ENCODE data around the gene USP28. TPM values are rescaled to one million over a fixed set of nuclear protein-coding genes. Genes with fewer than 3 reads are reported as not detected.

Gene USP28
- total RNA-seq, 1 experiment from 2014 or later: 45.6 TPM

- Histone ChIP-seq H3K4me2 (ENCODE audit: low read depth, low read length, poor library complexity, severe bottlenecking) (peak overlapping the region; percentile 23), H3K79me2 (ENCODE audit: low read length) (peaks cover 38% of the 10 kb centered on the region), H3K27ac (ENCODE audit: low read length) (no peak overlapping the region), H3K36me3 (ENCODE audit: insufficient read depth, low read length) (no peaks in the 10 kb centered on the region), H4K20me1 (ENCODE audit: insufficient read depth, low read depth, low read length) (no peaks in the 10 kb centered on the region), H3K4me3 (ENCODE audit: low read length) (no peak overlapping the region), H3K4me1 (ENCODE audit: low read length) (peaks cover 42% of the 10 kb centered on the region), H3K27me3 (ENCODE audit: low read length) (no peaks in the 10 kb centered on the region), H3K9ac (ENCODE audit: low read length) (no peak overlapping the region), H3K9me3 (ENCODE audit: low read length) (no peaks in the 10 kb centered on the region), H2AFZ (ENCODE audit: low read length) (no peak overlapping the region), H3K9me2 (replicated peaks; ENCODE audit: insufficient read depth, low read length) (no peaks in the 10 kb centered on the region)
- no peak for DNase-seq
Measured at GRCh38 chr11:113873236-113873626, 2.1 kb downstream of the USP28 start.

- Histone ChIP-seq H3K9ac (ENCODE audit: low read length) (no peak overlapping the region), H3K27me3 (ENCODE audit: low read length) (no peaks in the 10 kb centered on the region), H4K20me1 (ENCODE audit: insufficient read depth, low read depth, low read length) (no peaks in the 10 kb centered on the region), H3K79me2 (ENCODE audit: low read length) (peaks cover 45% of the 10 kb centered on the region), H3K4me1 (ENCODE audit: low read length) (peaks cover 34% of the 10 kb centered on the region), H3K27ac (ENCODE audit: low read length) (no peak overlapping the region), H3K9me3 (ENCODE audit: low read length) (no peaks in the 10 kb centered on the region), H3K36me3 (ENCODE audit: insufficient read depth, low read length) (no peaks in the 10 kb centered on the region), H3K4me3 (ENCODE audit: low read length) (no peak overlapping the region), H2AFZ (ENCODE audit: low read length) (no peak overlapping the region), H3K4me2 (ENCODE audit: low read depth, low read length, poor library complexity, severe bottlenecking) (no peak overlapping the region), H3K9me2 (replicated peaks; ENCODE audit: insufficient read depth, low read length) (no peaks in the 10 kb centered on the region)
- no peak for DNase-seq
Measured at GRCh38 chr11:113871336-113871735, 4.0 kb downstream of the USP28 start.

GRCh38 chr11:113867843-113868503 is 7.4 kb downstream of the USP28 start:
- Histone ChIP-seq H3K9me3 (ENCODE audit: low read length) (no peaks in the 10 kb centered on the region), H2AFZ (ENCODE audit: low read length) (no peak overlapping the region), H3K4me1 (ENCODE audit: low read length) (peaks cover 15% of the 10 kb centered on the region), H3K27me3 (ENCODE audit: low read length) (no peaks in the 10 kb centered on the region), H3K4me3 (ENCODE audit: low read length) (no peak overlapping the region), H3K36me3 (ENCODE audit: insufficient read depth, low read length) (no peaks in the 10 kb centered on the region), H4K20me1 (ENCODE audit: insufficient read depth, low read depth, low read length) (no peaks in the 10 kb centered on the region), H3K79me2 (ENCODE audit: low read length) (peaks cover 58% of the 10 kb centered on the region), H3K4me2 (ENCODE audit: low read depth, low read length, poor library complexity, severe bottlenecking) (no peak overlapping the region), H3K27ac (ENCODE audit: low read length) (no peak overlapping the region), H3K9ac (ENCODE audit: low read length) (no peak overlapping the region), H3K9me2 (replicated peaks; ENCODE audit: insufficient read depth, low read length) (no peaks in the 10 kb centered on the region)
- DNase-seq: no peak

- Histone ChIP-seq H3K36me3 (ENCODE audit: insufficient read depth, low read length) (no peaks in the 10 kb centered on the region), H3K27me3 (ENCODE audit: low read length) (no peaks in the 10 kb centered on the region), H3K4me3 (ENCODE audit: low read length) (no peak overlapping the region), H3K27ac (ENCODE audit: low read length) (no peak overlapping the region), H3K79me2 (ENCODE audit: low read length) (peaks cover 63% of the 10 kb centered on the region), H3K9me2 (replicated peaks; ENCODE audit: insufficient read depth, low read length) (no peaks in the 10 kb centered on the region), H4K20me1 (ENCODE audit: insufficient read depth, low read depth, low read length) (no peaks in the 10 kb centered on the region), H3K9me3 (ENCODE audit: low read length) (no peaks in the 10 kb centered on the region), H3K4me1 (ENCODE audit: low read length) (peaks cover 3% of the 10 kb centered on the region), H2AFZ (ENCODE audit: low read length) (no peak overlapping the region), H3K9ac (ENCODE audit: low read length) (no peak overlapping the region), H3K4me2 (ENCODE audit: low read depth, low read length, poor library complexity, severe bottlenecking) (no peak overlapping the region)
- DNase-seq: no peak
Measured at GRCh38 chr11:113865873-113866272, 9.5 kb downstream of the USP28 start.

- Histone ChIP-seq H3K9me3 (ENCODE audit: low read length) (no peaks in the 10 kb centered on the region), H3K4me3 (ENCODE audit: low read length) (no peak overlapping the region), H3K27ac (ENCODE audit: low read length) (no peak overlapping the region), H4K20me1 (ENCODE audit: insufficient read depth, low read depth, low read length) (no peaks in the 10 kb centered on the region), H3K9me2 (replicated peaks; ENCODE audit: insufficient read depth, low read length) (no peaks in the 10 kb centered on the region), H3K9ac (ENCODE audit: low read length) (no peak overlapping the region), H3K79me2 (ENCODE audit: low read length) (peaks cover 66% of the 10 kb centered on the region), H3K4me1 (ENCODE audit: low read length) (peaks cover 5% of the 10 kb centered on the region), H3K4me2 (ENCODE audit: low read depth, low read length, poor library complexity, severe bottlenecking) (no peak overlapping the region), H3K36me3 (ENCODE audit: insufficient read depth, low read length) (no peaks in the 10 kb centered on the region), H3K27me3 (ENCODE audit: low read length) (no peaks in the 10 kb centered on the region), H2AFZ (ENCODE audit: low read length) (no peak overlapping the region)
- no peak for DNase-seq
Measured at GRCh38 chr11:113864410-113864809, 11.0 kb downstream of the USP28 start.

GRCh38 chr11:113862435-113862834 is 12.9 kb downstream of the USP28 start:
- no peaks in the 10 kb centered on the region for H3K9me2 ChIP-seq (replicated peaks; ENCODE audit: insufficient read depth, low read length)
- no peak for DNase-seq
- no peak overlapping the region for H3K4me2 ChIP-seq (ENCODE audit: low read depth, low read length, poor library complexity, severe bottlenecking)
- H2AFZ ChIP-seq (ENCODE audit: low read length): no peak overlapping the region
- H3K36me3 ChIP-seq (ENCODE audit: insufficient read depth, low read length): no peaks in the 10 kb centered on the region
- peaks cover 5% of the 10 kb centered on the region for H3K4me1 ChIP-seq (ENCODE audit: low read length)
- H3K27me3 ChIP-seq (ENCODE audit: low read length): no peaks in the 10 kb centered on the region
- no peaks in the 10 kb centered on the region for H3K9me3 ChIP-seq (ENCODE audit: low read length)
- no peak overlapping the region for H3K4me3 ChIP-seq (ENCODE audit: low read length)
- H3K27ac ChIP-seq (ENCODE audit: low read length): no peak overlapping the region
- H3K9ac ChIP-seq (ENCODE audit: low read length): no peak overlapping the region
- no peaks in the 10 kb centered on the region for H4K20me1 ChIP-seq (ENCODE audit: insufficient read depth, low read depth, low read length)
- H3K79me2 ChIP-seq (ENCODE audit: low read length): peaks cover 84% of the 10 kb centered on the region

GRCh38 chr11:113859665-113860064 is 15.7 kb downstream of the USP28 start:
- no peak for DNase-seq
- Histone ChIP-seq H3K9me3 (ENCODE audit: low read length) (no peaks in the 10 kb centered on the region), H4K20me1 (ENCODE audit: insufficient read depth, low read depth, low read length) (no peaks in the 10 kb centered on the region), H3K9ac (ENCODE audit: low read length) (no peak overlapping the region), H3K36me3 (ENCODE audit: insufficient read depth, low read length) (no peaks in the 10 kb centered on the region), H3K27ac (ENCODE audit: low read length) (peak overlapping the region; percentile 53; the same call in 1 of the 2 replicates), H2AFZ (ENCODE audit: low read length) (no peak overlapping the region), H3K27me3 (ENCODE audit: low read length) (no peaks in the 10 kb centered on the region), H3K4me1 (ENCODE audit: low read length) (peaks cover 12% of the 10 kb centered on the region), H3K4me3 (ENCODE audit: low read length) (no peak overlapping the region), H3K4me2 (ENCODE audit: low read depth, low read length, poor library complexity, severe bottlenecking) (peak overlapping the region; percentile 7), H3K79me2 (ENCODE audit: low read length) (peaks cover 84% of the 10 kb centered on the region), H3K9me2 (replicated peaks; ENCODE audit: insufficient read depth, low read length) (no peaks in the 10 kb centered on the region)

- Histone ChIP-seq H3K27me3 (ENCODE audit: low read length) (no peaks in the 10 kb centered on the region), H3K4me3 (ENCODE audit: low read length) (no peak overlapping the region), H3K27ac (ENCODE audit: low read length) (no peak overlapping the region), H2AFZ (ENCODE audit: low read length) (no peak overlapping the region), H3K4me1 (ENCODE audit: low read length) (peaks cover 12% of the 10 kb centered on the region), H4K20me1 (ENCODE audit: insufficient read depth, low read depth, low read length) (no peaks in the 10 kb centered on the region), H3K9me2 (replicated peaks; ENCODE audit: insufficient read depth, low read length) (no peaks in the 10 kb centered on the region), H3K79me2 (ENCODE audit: low read length) (peaks cover 70% of the 10 kb centered on the region), H3K4me2 (ENCODE audit: low read depth, low read length, poor library complexity, severe bottlenecking) (no peak overlapping the region), H3K9me3 (ENCODE audit: low read length) (no peaks in the 10 kb centered on the region), H3K36me3 (ENCODE audit: insufficient read depth, low read length) (no peaks in the 10 kb centered on the region), H3K9ac (ENCODE audit: low read length) (no peak overlapping the region)
- DNase-seq: no peak
Measured at GRCh38 chr11:113856966-113857759, 18.2 kb downstream of the USP28 start.
